WERI-Rb-1 (cell line): ENCODE measurements around the gene COX19.
"Not testable (repeated sequence)": the region's sequence is repeated elsewhere in the genome, so short reads cannot be mapped to it uniquely, and the experiment has no call there.

Source experiments
- DNase-seq: peaks from one replicate; pipeline ENCODE4 v3.0.0-alpha.2; 2020
- H3K27ac ChIP-seq: fragments of 250-450 bp; sonication (Bioruptor Pico); 2 replicates; pipeline ENCODE4 v1.5.1; 2020; ENCODE audit warnings: mild to moderate bottlenecking, moderate library complexity
- H3K27me3 ChIP-seq: fragments of 250-450 bp; sonication (Bioruptor Pico); 2 replicates; pipeline ENCODE4 v1.5.1; 2021; ENCODE audit warnings: mild to moderate bottlenecking, low read depth, moderate library complexity; ENCODE audit not compliant: insufficient read depth, severe bottlenecking
- H3K36me3 ChIP-seq: fragments of 250-450 bp; sonication (Bioruptor Pico); 2 replicates; pipeline ENCODE4 v1.5.1; 2020; ENCODE audit warnings: mild to moderate bottlenecking, moderate library complexity
- H3K4me3 ChIP-seq: 2 replicates; pipeline ENCODE4 v1.5.1; 2011; ENCODE audit warnings: low read depth, mild to moderate bottlenecking, control low read depth, low read length
- H3K9me3 ChIP-seq: fragments of 250-450 bp; sonication (Bioruptor Pico); 2 replicates; pipeline ENCODE4 v1.5.1; 2021; ENCODE audit warnings: mild to moderate bottlenecking, moderate library complexity; ENCODE audit not compliant: severe bottlenecking
- TF ChIP-seq, protein P1 (sequence below): IDR thresholded peaks from 2 replicates; pipeline ENCODE4 v1.5.1; 2011; ENCODE audit warnings: low read depth, mild to moderate bottlenecking, control low read depth, inconsistent platforms, low read length

The COX19 gene

DNA sequence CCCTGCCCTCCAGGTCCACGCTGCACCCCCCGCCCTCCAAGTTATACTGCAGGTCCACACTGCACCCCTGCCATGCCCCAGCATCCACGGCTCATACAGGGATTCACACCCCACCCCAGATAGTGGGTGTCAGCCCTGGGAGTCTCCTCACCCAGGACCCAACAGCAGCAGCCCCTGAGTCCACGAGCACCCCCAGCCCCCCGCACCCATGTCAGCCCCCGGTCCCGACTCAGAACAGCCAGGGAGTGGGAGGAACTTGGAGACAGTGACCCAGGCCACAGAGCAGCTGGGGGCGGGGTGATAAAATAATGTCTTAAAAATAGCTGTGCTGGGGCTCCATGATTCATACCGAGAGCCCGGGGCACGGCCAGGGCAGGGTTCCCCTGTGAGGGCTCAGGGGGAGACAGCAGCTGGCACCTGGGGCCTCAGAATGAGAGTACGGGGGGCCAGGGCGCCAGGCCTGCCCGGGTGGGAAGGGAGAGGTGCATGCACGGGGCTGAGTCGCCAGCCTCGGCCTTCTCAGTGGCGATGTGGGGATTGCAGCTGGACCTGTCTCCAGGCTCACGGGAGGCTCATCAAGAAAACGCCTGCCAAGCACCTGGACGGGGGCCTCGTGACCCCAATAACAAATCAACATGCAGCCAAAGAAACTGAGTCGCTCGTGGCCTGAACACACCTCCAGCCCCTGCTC lies 50.7 kb downstream of the COX19 start:
- Histone ChIP-seq H3K36me3 (no peaks in the 10 kb centered on the region), H3K4me3 (no peak overlapping the region), H3K9me3 (no peaks in the 10 kb centered on the region), H3K27ac (no peak overlapping the region), H3K27me3 (no peaks in the 10 kb centered on the region)
- no peak for DNase-seq
- TF ChIP-seq, protein P1, sequence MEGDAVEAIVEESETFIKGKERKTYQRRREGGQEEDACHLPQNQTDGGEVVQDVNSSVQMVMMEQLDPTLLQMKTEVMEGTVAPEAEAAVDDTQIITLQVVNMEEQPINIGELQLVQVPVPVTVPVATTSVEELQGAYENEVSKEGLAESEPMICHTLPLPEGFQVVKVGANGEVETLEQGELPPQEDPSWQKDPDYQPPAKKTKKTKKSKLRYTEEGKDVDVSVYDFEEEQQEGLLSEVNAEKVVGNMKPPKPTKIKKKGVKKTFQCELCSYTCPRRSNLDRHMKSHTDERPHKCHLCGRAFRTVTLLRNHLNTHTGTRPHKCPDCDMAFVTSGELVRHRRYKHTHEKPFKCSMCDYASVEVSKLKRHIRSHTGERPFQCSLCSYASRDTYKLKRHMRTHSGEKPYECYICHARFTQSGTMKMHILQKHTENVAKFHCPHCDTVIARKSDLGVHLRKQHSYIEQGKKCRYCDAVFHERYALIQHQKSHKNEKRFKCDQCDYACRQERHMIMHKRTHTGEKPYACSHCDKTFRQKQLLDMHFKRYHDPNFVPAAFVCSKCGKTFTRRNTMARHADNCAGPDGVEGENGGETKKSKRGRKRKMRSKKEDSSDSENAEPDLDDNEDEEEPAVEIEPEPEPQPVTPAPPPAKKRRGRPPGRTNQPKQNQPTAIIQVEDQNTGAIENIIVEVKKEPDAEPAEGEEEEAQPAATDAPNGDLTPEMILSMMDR: no peak

DNA sequence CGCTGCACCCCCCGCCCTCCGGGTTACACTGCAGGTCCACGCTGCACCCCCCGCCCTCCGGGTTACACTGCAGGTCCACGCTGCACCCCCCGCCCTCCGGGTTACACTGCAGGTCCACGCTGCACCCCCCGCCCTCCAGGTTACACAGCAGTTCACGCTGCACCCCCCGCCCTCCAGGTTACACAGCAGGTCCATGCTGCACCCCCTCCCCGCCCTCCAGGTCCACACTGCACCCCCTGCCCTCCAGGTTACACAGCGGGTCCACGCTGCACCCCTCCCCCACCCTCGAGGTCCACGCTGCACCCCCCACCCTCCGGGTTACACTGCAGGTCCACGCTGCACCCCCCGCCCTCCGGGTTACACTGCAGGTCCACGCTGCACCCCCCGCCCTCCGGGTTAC lies 51.3 kb downstream of the COX19 start:
- H3K36me3 ChIP-seq, H3K9me3 ChIP-seq, DNase-seq, H3K27me3 ChIP-seq, H3K4me3 ChIP-seq, H3K27ac ChIP-seq: not testable (repeated sequence)

DNA sequence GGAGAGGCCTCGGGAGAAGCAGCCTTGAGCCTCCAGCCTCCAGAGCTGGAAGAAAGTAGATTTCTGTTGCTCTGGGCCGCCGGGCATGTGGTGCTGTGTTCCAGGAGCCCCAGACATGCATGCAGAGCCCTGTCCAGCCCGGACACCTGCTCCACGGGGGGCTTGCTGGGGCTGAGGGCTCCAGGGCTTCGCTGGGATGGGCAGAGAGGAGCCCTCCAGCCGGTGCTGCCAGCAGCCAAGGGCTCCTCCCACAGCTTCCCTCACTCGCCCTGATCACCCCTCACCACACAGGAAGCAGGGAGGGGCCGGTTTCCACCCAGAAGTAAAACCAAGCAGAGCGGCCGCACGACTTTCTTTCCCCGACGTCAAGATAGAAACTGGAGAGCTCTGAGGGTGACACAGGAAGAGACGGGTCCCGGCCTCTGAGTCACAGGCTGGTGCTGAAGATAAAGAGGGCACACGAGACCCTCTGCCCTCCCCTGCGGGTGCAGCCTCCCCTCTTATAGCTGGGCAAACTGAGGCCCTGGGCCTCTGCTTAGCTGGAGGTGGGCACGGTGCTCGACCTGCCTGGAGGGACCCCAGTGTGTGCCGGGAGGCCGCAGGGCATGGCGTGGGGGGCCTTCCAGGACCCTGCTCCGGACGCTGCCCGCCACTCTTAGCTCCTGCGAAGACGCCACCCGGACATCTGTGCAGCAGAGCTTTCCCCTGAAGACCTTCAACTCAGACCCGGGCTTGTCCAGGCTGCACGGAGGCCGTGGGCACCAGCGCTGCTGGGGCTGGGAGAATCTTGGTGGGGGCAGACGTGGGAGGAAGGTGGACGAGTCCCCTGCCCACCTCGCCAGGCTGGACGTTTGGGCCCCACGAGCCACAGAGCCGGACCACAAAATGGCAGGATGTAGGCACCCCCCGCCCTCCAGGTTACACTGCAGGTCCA lies 52.0 kb downstream of the COX19 start:
- TF ChIP-seq, protein P1: no peak
- Histone ChIP-seq H3K27ac (no peak overlapping the region), H3K27me3 (no peaks in the 10 kb centered on the region), H3K36me3 (no peaks in the 10 kb centered on the region), H3K9me3 (no peaks in the 10 kb centered on the region), H3K4me3 (no peak overlapping the region)
- no peak for DNase-seq

DNA sequence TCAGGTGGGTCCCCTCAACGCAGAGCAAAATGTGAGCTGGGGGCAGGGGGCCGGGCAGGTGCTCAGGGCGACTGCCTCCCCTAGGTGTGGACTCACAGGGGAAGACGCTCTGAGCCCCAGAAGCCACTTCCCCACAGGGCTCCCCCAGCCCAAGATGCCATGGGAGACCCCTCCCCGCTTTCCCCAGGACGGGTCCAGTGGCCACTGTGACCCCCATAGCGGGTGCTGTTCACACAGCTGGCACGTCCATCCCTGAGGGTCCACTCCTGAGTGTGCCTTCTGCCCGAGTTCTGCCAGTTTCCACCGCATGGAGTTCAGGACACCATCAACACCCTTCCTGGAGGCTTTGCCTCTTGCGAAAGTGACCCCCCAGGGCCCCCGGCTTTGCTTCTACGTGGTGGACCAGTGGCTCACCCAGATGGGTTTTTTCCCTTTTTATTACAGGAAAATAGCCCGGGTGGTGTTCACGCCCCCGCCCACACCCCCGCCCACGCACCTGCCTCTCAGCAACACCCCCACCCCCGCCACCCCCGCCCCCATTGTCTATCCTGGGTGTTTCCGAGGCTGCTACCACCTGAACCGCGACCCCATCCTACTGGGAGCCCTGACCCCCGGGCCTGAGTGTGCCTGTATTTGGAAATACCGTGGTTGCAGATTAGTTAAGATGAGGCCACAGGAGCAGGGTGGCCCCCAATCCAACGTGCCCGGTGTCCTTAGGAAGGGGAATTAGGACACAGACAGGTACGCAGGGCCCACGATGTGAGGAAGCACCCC lies 52.8 kb downstream of the COX19 start:
- Histone ChIP-seq H3K36me3 (no peaks in the 10 kb centered on the region), H3K27ac (no peak overlapping the region), H3K4me3 (no peak overlapping the region), H3K9me3 (no peaks in the 10 kb centered on the region), H3K27me3 (no peaks in the 10 kb centered on the region)
- TF ChIP-seq, protein P1: no peak
- DNase-seq: no peak

DNA sequence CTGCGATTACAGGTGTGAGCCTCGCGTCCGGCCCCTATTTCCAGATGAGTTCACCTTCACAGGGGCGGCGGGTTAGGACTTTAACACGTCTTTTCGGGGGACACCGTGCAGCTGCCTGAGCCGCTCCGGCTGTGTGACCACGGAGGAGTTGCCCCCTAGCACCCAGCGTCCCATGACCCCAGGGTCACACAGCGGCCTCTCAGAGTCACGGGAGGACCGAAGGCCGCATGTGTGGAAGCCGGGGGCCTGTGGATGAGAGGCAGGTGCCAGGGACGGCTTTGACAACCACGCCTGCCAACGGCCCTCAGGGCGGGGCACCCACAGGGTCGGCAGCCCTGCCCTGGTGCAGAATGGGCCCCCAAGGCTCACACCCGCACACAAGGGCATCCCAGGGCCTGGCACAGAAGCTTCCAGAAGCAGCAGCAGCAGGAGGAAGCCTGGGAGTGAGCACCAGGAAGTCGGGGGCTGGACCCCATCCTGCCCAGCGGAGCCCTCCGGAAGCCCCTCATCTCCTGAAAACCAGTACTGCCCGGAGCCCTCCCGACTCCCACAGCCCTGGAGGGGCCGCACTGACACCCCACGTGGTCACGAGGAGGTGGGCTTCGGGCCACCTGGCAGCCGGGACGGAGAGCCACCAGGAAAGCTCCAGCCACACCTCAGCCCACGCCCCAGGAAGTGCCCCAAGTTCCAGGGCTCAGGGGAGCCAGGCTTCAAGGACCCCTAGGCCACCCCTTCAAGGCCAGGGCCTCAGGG lies 53.6 kb downstream of the COX19 start:
- no peak for DNase-seq
- Histone ChIP-seq H3K27me3 (no peaks in the 10 kb centered on the region), H3K9me3 (no peaks in the 10 kb centered on the region), H3K4me3 (no peak overlapping the region), H3K36me3 (no peaks in the 10 kb centered on the region), H3K27ac (no peak overlapping the region)
- TF ChIP-seq, protein P1: no peak
